CD4-positive, CD25-positive, alpha-beta regulatory T cell (primary cell): ENCODE data around the gene COPS7A. TPM values are rescaled to one million over a fixed set of nuclear protein-coding genes. Genes with fewer than 3 reads are reported as not detected.
A peak's percentile ranks its signal among the peaks of the same experiment; 100 is the strongest.

Source experiments
- ATAC-seq, 2 donors: fragments of 150-1000 bp; cut with Tn5 transposase; one replicate each; pipeline ENCODE4 v1.10.0; 2021; ENCODE audit warnings: low read depth in 2 of 2, moderate number of reproducible peaks in 2 of 2, moderate library complexity in 1 of 2
- DNase-seq, 3 donors: peaks; one replicate each; pipeline versions ENCODE4 v3.0.0 to v3.0.0-alpha.2; 2012 to 2022; ENCODE audit warnings: mixed read lengths in 1 of 3
- H3K27ac ChIP-seq: one replicate; pipeline ENCODE4 v1.7.0; 2013; ENCODE audit warnings: mild to moderate bottlenecking, low read length; ENCODE audit not compliant: insufficient read depth, poor library complexity, severe bottlenecking
- H3K27me3 ChIP-seq: one replicate; pipeline ENCODE4 v1.7.0; 2013; ENCODE audit warnings: low read length; ENCODE audit not compliant: control insufficient read depth, insufficient read depth
- H3K36me3 ChIP-seq: one replicate; pipeline ENCODE4 v1.7.0; 2013; ENCODE audit warnings: mild to moderate bottlenecking, low read length, moderate library complexity; ENCODE audit not compliant: control insufficient read depth, insufficient read depth
- H3K4me1 ChIP-seq: 2 replicates; pipeline ENCODE4 v1.7.0; 2013; ENCODE audit warnings: mild to moderate bottlenecking, low read length; ENCODE audit not compliant: insufficient read depth, control insufficient read depth, poor library complexity, severe bottlenecking
- H3K4me3 ChIP-seq: one replicate; pipeline ENCODE4 v1.7.0; 2013; ENCODE audit warnings: low read depth, mild to moderate bottlenecking, low read length, moderate library complexity
- H3K9me3 ChIP-seq, 2 experiments: 1 replicate in 1 of 2; 2 replicates in 1 of 2; pipeline ENCODE4 v1.7.0; 2013; ENCODE audit warnings: low read length in 2 of 2, mild to moderate bottlenecking in 1 of 2, moderate library complexity in 1 of 2; ENCODE audit not compliant: control insufficient read depth in 2 of 2
- H3K27ac Mint-ChIP-seq, 3 donors: one replicate each; pipeline ENCODE4 v1.8.0; 2020 to 2022; ENCODE audit warnings: mild to moderate bottlenecking in 3 of 3, mixed read lengths in 3 of 3, moderate library complexity in 2 of 3
- H3K27me3 Mint-ChIP-seq: one replicate; pipeline ENCODE4 v1.8.0; 2022; ENCODE audit warnings: mild to moderate bottlenecking, mixed read lengths
- H3K36me3 Mint-ChIP-seq: one replicate; pipeline ENCODE4 v1.8.0; 2020; ENCODE audit warnings: mixed read lengths
- H3K4me1 Mint-ChIP-seq, 4 donors: one replicate each; pipeline ENCODE4 v1.8.0; 2020 to 2022; ENCODE audit warnings: mixed read lengths in 4 of 4, mild to moderate bottlenecking in 1 of 4
- H3K4me3 Mint-ChIP-seq, 4 donors: one replicate each; pipeline ENCODE4 v1.8.0; 2020 to 2022; ENCODE audit warnings: mild to moderate bottlenecking in 4 of 4, mixed read lengths in 4 of 4, moderate library complexity in 3 of 4
- H3K9me3 Mint-ChIP-seq, 7 donors: one replicate each; pipeline ENCODE4 v1.8.0; 2020 to 2022; ENCODE audit warnings: mixed read lengths in 7 of 7, mild to moderate bottlenecking in 3 of 7, moderate library complexity in 2 of 7
- polyA plus RNA-seq, 4 donors: library from polyadenylated mRNA; unstranded; fragments of 300-500 nt; fragmentation: Illumina TruSeq; gene quantifications; one replicate each; pipeline ENCODE4 v1.2.3, GENCODE V29; 2021
- total RNA-seq: library from RNA; stranded (reverse); gene quantifications from one replicate; pipeline ENCODE4 v1.2.3, GENCODE V29; 2022

The COPS7A gene
- total and polyA plus RNA-seq, 5 donors from 2014 or later = 20.7 to 48.4 (median 41.3) TPM

DNA sequence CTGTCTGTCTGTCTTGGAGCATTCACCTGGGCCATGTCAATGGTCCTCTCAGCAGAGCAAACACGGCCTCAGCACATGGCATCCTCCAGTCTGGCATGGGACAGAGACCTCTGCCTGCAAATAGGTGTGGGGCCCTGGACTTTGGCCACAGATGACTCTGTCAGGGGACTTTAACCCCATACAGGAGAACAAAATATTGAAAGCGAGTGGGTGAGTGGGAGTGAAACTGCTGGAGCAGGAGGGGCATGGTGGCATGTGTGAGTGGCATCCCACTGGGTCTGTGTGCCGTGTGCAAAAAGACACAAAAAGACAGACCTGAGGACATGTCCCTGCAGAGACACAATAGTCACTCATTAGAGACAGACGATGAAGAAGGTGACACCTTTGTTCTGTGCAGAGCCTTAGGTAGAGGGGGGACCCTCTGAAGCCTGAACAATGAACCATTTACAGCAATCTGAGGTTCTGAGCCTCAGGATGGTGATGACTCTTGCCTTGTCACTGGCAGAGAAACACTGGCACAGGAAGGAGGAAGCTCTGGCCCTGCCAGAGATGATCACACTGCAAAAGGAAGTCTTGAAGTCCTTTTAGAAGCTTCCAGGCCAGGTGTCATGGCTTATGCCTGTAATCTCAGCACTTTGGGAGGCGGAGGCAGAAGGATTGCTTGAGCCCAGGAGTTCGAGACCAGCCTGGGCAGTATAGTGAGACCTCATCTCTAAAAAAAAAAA lies 56.0 kb downstream of the COPS7A start:
- H3K9me3 ChIP-seq = no peaks in the 10 kb centered on the region
- ATAC-seq = no peak
- no peak overlapping the region for H3K4me3 ChIP-seq
- DNase-seq = peak in 1 of 3 donors; percentile 54
- H3K27ac ChIP-seq = no peak overlapping the region
- peaks cover 16% of the 10 kb centered on the region for H3K27me3 Mint-ChIP-seq
- H3K36me3 ChIP-seq = no peaks in the 10 kb centered on the region
- peak overlapping the region in 3 of 4 donors; percentile 66 to 95 (median 80) for H3K4me3 Mint-ChIP-seq
- H3K36me3 Mint-ChIP-seq = no peaks in the 10 kb centered on the region
- H3K9me3 Mint-ChIP-seq = no peaks in the 10 kb centered on the region
- peaks cover 9% of the 10 kb centered on the region for H3K27me3 ChIP-seq
- H3K27ac Mint-ChIP-seq = peak overlapping the region; percentile 56 to 84 (median 73)
- H3K4me1 ChIP-seq = peaks cover 25% of the 10 kb centered on the region
- peaks cover 0 to 67% (median 17%) of the 10 kb centered on the region in 4 donors for H3K4me1 Mint-ChIP-seq

- Histone ChIP-seq H3K27me3 (peaks cover 4% of the 10 kb centered on the region), H3K9me3 (no peaks in the 10 kb centered on the region), H3K36me3 (no peaks in the 10 kb centered on the region), H3K4me3 (no peak overlapping the region), H3K4me1 (peaks cover 22% of the 10 kb centered on the region), H3K27ac (no peak overlapping the region)
- ATAC-seq (no peak), DNase-seq (no peak)
- H3K36me3 Mint-ChIP-seq = no peaks in the 10 kb centered on the region
- peak overlapping the region in 1 of 4 donors; percentile 38 for H3K4me3 Mint-ChIP-seq
- no peaks in the 10 kb centered on the region for H3K9me3 Mint-ChIP-seq
- peaks cover 0 to 67% (median 16%) of the 10 kb centered on the region in 4 donors for H3K4me1 Mint-ChIP-seq
- H3K27me3 Mint-ChIP-seq = peaks cover 9% of the 10 kb centered on the region
- H3K27ac Mint-ChIP-seq = peak overlapping the region; percentile 14 to 84 (median 56)
Observed at GRCh38 chr12:6780573-6780972, 56.7 kb downstream of the COPS7A start.

Other genes starting within 250 kb of the COPS7A start
- gene MRPL51, start 230.8 kb upstream of the COPS7A start, total RNA-seq = 40.5 TPM
- 100 to 1,000 TPM; 243 to 372 (median 253) TPM for gene MRPL51, start 230.8 kb upstream of the COPS7A start, polyA plus RNA-seq
- 32.8 TPM for gene NCAPD2, start 229.9 kb upstream of the COPS7A start, total RNA-seq
- gene NCAPD2, start 229.9 kb upstream of the COPS7A start, polyA plus RNA-seq = 10 to 100 TPM; 21.5 to 29.1 (median 26.3) TPM
- gene GAPDH, start 189.5 kb upstream of the COPS7A start, total RNA-seq = 669 TPM
- 1,000 to 10,000 TPM; 1,962 to 2,973 (median 2,405) TPM for gene GAPDH, start 189.5 kb upstream of the COPS7A start, polyA plus RNA-seq
- gene IFFO1, start 168.0 kb upstream of the COPS7A start, total RNA-seq = 46.6 TPM
- 10 to 100 TPM in 1 of 4 donors, 1 to 10 TPM in 3; 5.6 to 10.4 (median 8.3) TPM for gene IFFO1, start 168.0 kb upstream of the COPS7A start, polyA plus RNA-seq
- 77.5 TPM for gene NOP2, start 155.8 kb upstream of the COPS7A start, total RNA-seq
- gene NOP2, start 155.8 kb upstream of the COPS7A start, polyA plus RNA-seq = 10 to 100 TPM; 13.2 to 34.0 (median 22.5) TPM
- 474 TPM for gene CHD4, start 116.7 kb upstream of the COPS7A start, total RNA-seq
- 10 to 100 TPM; 32.2 to 43.4 (median 38.8) TPM for gene CHD4, start 116.7 kb upstream of the COPS7A start, polyA plus RNA-seq
- gene LPAR5, start 88.1 kb upstream of the COPS7A start, total RNA-seq = 7.0 TPM
- gene LPAR5, start 88.1 kb upstream of the COPS7A start, polyA plus RNA-seq = 10 to 100 TPM in 1 of 4 donors, 1 to 10 TPM in 3; 6.6 to 17.3 (median 8.6) TPM
- 13.7 TPM for gene ACRBP, start 76.6 kb upstream of the COPS7A start, total RNA-seq
- under 1 TPM in 1 of 4 donors, not detected in 3; 0.41 TPM for gene ACRBP, start 76.6 kb upstream of the COPS7A start, polyA plus RNA-seq
- 34.6 TPM for gene ING4, start 60.9 kb upstream of the COPS7A start, total RNA-seq
- gene ING4, start 60.9 kb upstream of the COPS7A start, polyA plus RNA-seq = 10 to 100 TPM; 70.5 to 90.6 (median 82.4) TPM
- 68.3 TPM for gene ZNF384, start 34.7 kb upstream of the COPS7A start, total RNA-seq
- 10 to 100 TPM; 13.4 to 25.3 (median 19.6) TPM for gene ZNF384, start 34.7 kb upstream of the COPS7A start, polyA plus RNA-seq
- gene PIANP, start 23.2 kb upstream of the COPS7A start, total RNA-seq = not detected
- under 1 TPM in 1 of 4 donors, not detected in 3; 0.13 TPM for gene PIANP, start 23.2 kb upstream of the COPS7A start, polyA plus RNA-seq
- gene MLF2, start 29.1 kb downstream of the COPS7A start, total RNA-seq = 101 TPM
- gene MLF2, start 29.1 kb downstream of the COPS7A start, polyA plus RNA-seq = 100 to 1,000 TPM; 104 to 124 (median 114) TPM
- 15.0 TPM for gene PTMS, start 42.3 kb downstream of the COPS7A start, total RNA-seq
- 1 to 10 TPM; 1.3 to 3.9 (median 2.5) TPM for gene PTMS, start 42.3 kb downstream of the COPS7A start, polyA plus RNA-seq
- 8.2 TPM for gene LAG3, start 48.5 kb downstream of the COPS7A start, total RNA-seq
- gene LAG3, start 48.5 kb downstream of the COPS7A start, polyA plus RNA-seq = 10 to 100 TPM in 2 of 4 donors, 1 to 10 TPM in 2; 6.3 to 12.6 (median 11.0) TPM
- 224 TPM for gene CD4, start 65.5 kb downstream of the COPS7A start, total RNA-seq
- 100 to 1,000 TPM; 312 to 330 (median 324) TPM for gene CD4, start 65.5 kb downstream of the COPS7A start, polyA plus RNA-seq
- gene GPR162, start 97.8 kb downstream of the COPS7A start, total RNA-seq = not detected
- gene GPR162, start 97.8 kb downstream of the COPS7A start, polyA plus RNA-seq = not detected
- 1.4 TPM for gene P3H3, start 104.4 kb downstream of the COPS7A start, total RNA-seq
- 1 to 10 TPM in 1 of 4 donors, under 1 TPM in 2, not detected in 1; 0.64 to 1.2 (median 1.00) TPM for gene P3H3, start 104.4 kb downstream of the COPS7A start, polyA plus RNA-seq
- gene GNB3, start 116.9 kb downstream of the COPS7A start, total RNA-seq = not detected
- gene GNB3, start 116.9 kb downstream of the COPS7A start, polyA plus RNA-seq = not detected
- gene CDCA3, start 127.2 kb downstream of the COPS7A start, total RNA-seq = 1.9 TPM
- gene CDCA3, start 127.2 kb downstream of the COPS7A start, polyA plus RNA-seq = 1 to 10 TPM; 1.7 to 4.0 (median 2.1) TPM
- gene USP5, start 128.1 kb downstream of the COPS7A start, total RNA-seq = 63.5 TPM
- gene USP5, start 128.1 kb downstream of the COPS7A start, polyA plus RNA-seq = 10 to 100 TPM; 44.4 to 57.0 (median 48.4) TPM
- 153 TPM for gene TPI1, start 143.5 kb downstream of the COPS7A start, total RNA-seq
- gene TPI1, start 143.5 kb downstream of the COPS7A start, polyA plus RNA-seq = 100 to 1,000 TPM; 493 to 633 (median 527) TPM
- gene SPSB2, start 149.3 kb downstream of the COPS7A start, total RNA-seq = 8.2 TPM
- 10 to 100 TPM in 3 of 4 donors, 1 to 10 TPM in 1; 8.0 to 19.2 (median 13.2) TPM for gene SPSB2, start 149.3 kb downstream of the COPS7A start, polyA plus RNA-seq
- gene LRRC23, start 180.8 kb downstream of the COPS7A start, total RNA-seq = 6.6 TPM
- gene LRRC23, start 180.8 kb downstream of the COPS7A start, polyA plus RNA-seq = 1 to 10 TPM; 2.2 to 5.1 (median 4.5) TPM
- gene ENO2, start 190.5 kb downstream of the COPS7A start, total RNA-seq = 88.2 TPM
- gene ENO2, start 190.5 kb downstream of the COPS7A start, polyA plus RNA-seq = 10 to 100 TPM; 18.1 to 24.8 (median 22.7) TPM
- 27.5 TPM for gene ATN1, start 203.9 kb downstream of the COPS7A start, total RNA-seq
- under 1 TPM; 0.17 to 0.82 (median 0.53) TPM for gene ATN1, start 203.9 kb downstream of the COPS7A start, polyA plus RNA-seq
- not detected for gene RNU7-1, start 219.8 kb downstream of the COPS7A start, total RNA-seq
- gene RNU7-1, start 219.8 kb downstream of the COPS7A start, polyA plus RNA-seq = not detected
- 186 TPM for gene C12orf57, start 220.0 kb downstream of the COPS7A start, total RNA-seq
- 100 to 1,000 TPM; 310 to 410 (median 340) TPM for gene C12orf57, start 220.0 kb downstream of the COPS7A start, polyA plus RNA-seq
- 174 TPM for gene PTPN6, start 227.3 kb downstream of the COPS7A start, total RNA-seq
- gene PTPN6, start 227.3 kb downstream of the COPS7A start, polyA plus RNA-seq = 100 to 1,000 TPM; 261 to 321 (median 291) TPM
- 134 TPM for gene PHB2, start 246.6 kb downstream of the COPS7A start, total RNA-seq
- gene PHB2, start 246.6 kb downstream of the COPS7A start, polyA plus RNA-seq = 100 to 1,000 TPM; 118 to 134 (median 125) TPM
- 44.1 TPM for gene EMG1, start 246.9 kb downstream of the COPS7A start, total RNA-seq
- gene EMG1, start 246.9 kb downstream of the COPS7A start, polyA plus RNA-seq = 10 to 100 TPM; 71.8 to 89.4 (median 79.4) TPM